Testis (tissue), 2 donors: Measurements from ENCODE around the gene RXYLT1.

Experiments used
- POLR2A ChIP-seq: fragments of 450-650 bp; IDR thresholded peaks from one replicate; pipeline ENCODE4 v1.6.1; 2017; ENCODE audit warnings: antibody characterized with exemption, mild to moderate bottlenecking, moderate library complexity
- TF ChIP-seq, protein P1 (sequence below), 3 experiments: fragments of 450-650 bp in 2 of 3; fragments of 200-600 bp in 1 of 3; sonication (generic) in 1 of 3; IDR thresholded peaks; one replicate each; pipeline ENCODE4 v1.5.1; 2016 to 2019; ENCODE audit warnings: antibody characterized with exemption in 3 of 3, mild to moderate bottlenecking in 2 of 3, moderate library complexity in 1 of 3

DNA sequence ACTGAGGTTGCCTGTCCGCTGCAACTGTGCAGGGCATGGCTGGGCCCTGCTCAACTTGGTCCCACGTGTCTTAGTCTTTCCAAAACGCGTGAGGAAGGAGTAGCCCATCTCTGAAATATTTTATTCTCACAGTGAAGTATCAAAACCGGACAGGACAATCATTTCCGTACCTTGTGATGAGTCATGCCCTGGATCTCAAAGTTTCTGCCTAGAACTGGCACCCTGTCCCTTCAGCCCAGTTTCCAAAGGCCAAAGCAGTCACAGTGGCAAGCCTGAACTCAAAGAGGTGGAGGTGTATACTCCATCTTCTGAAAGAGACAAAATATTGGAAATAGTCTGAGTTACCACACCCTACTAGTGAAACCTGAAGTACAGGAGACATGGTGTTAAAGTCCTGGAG, 36.3 kb downstream of the RXYLT1 start:
- TF ChIP-seq, protein P1, sequence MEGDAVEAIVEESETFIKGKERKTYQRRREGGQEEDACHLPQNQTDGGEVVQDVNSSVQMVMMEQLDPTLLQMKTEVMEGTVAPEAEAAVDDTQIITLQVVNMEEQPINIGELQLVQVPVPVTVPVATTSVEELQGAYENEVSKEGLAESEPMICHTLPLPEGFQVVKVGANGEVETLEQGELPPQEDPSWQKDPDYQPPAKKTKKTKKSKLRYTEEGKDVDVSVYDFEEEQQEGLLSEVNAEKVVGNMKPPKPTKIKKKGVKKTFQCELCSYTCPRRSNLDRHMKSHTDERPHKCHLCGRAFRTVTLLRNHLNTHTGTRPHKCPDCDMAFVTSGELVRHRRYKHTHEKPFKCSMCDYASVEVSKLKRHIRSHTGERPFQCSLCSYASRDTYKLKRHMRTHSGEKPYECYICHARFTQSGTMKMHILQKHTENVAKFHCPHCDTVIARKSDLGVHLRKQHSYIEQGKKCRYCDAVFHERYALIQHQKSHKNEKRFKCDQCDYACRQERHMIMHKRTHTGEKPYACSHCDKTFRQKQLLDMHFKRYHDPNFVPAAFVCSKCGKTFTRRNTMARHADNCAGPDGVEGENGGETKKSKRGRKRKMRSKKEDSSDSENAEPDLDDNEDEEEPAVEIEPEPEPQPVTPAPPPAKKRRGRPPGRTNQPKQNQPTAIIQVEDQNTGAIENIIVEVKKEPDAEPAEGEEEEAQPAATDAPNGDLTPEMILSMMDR (IDR thresholded peaks at IDR 0.05), result no peak
- TF ChIP-seq POLR2A, result no peak
